ENCODE data around the gene ZNF335.

The ZNF335 gene

GRCh38 chr20:45971675-45972499, at the start of gene ZNF335:
Gene ZNF335 (minus strand): TSS chr20:45972203. CDS start chr20:45971410, 793 bp downstream.
- TF ChIP-seq GATA3 (IDR thresholded peaks at IDR 0.05; ENCODE audit: low read depth, low read length) (no peak), GATA2 (IDR thresholded peaks at IDR 0.05; ENCODE audit: low read depth, low read length) (no peak)

DNA sequence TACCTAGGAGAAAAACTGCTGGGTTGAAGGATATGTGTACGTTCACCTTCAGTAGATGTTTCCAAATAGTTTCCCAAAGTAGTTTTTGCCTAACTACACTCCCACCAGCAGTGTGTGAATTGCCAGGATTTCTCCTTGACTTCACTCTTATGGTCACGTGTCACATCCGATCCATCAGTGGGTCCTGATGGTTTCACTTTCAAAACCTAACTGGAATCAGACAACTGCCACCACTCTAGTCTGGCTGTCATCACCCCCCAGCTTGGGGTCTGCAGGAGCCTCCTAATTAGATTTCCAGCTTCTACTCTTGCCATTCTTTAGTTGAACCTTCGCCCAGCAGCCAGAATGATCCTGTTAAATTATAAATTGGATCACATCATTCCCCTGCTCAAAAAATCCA, 48.6 kb upstream of the ZNF335 start:
- TF ChIP-seq GATA2 (IDR thresholded peaks at IDR 0.05; ENCODE audit: low read depth, low read length) (no peak), GATA3 (IDR thresholded peaks at IDR 0.05; ENCODE audit: low read depth, low read length) (no peak)

DNA sequence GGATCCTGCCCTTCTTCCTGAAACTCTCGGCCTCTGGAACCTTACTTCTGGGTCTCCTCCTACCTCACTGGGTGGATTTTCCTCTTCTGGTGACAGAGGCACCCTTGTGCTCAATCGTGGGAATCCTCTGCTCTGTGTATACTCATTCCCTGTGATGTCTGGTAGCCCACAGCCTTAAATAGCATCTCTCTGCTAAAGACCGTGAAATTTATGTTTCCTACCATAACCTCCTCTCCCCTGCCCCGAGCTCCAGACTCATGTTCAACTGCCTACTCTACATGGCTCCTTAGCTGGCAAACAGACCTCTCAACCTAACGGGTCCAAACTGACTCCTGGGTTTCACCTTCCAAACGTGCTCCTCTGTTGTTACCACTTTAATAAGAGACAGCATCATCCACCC, 46.6 kb upstream of the ZNF335 start:
- no peak for TF ChIP-seq GATA2 (IDR thresholded peaks at IDR 0.05; ENCODE audit: low read depth, low read length)
- TF ChIP-seq GATA3 (IDR thresholded peaks at IDR 0.05; ENCODE audit: low read depth, low read length), result no peak

DNA sequence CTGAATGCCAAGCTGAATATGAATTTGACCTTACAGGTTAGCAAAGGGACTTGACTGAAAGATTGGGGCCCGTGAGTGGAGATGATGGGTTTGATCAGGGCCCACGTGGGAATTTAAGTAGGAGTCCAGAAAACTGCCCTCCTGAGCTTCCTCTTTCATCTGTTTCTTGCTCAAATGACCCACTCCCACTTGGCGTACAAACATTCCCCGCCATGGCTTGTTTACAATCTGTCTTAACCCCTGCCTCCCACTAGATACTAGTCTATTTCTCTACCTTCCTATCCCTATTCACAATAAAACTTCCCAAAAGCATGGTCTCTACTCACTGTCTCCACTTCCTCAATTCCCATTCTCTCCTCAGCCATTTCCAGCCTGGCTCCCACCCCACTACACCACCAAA, 46.1 kb upstream of the ZNF335 start:
- TF ChIP-seq GATA2 (IDR thresholded peaks at IDR 0.05; ENCODE audit: low read depth, low read length) (no peak), GATA3 (IDR thresholded peaks at IDR 0.05; ENCODE audit: low read depth, low read length) (no peak)

DNA sequence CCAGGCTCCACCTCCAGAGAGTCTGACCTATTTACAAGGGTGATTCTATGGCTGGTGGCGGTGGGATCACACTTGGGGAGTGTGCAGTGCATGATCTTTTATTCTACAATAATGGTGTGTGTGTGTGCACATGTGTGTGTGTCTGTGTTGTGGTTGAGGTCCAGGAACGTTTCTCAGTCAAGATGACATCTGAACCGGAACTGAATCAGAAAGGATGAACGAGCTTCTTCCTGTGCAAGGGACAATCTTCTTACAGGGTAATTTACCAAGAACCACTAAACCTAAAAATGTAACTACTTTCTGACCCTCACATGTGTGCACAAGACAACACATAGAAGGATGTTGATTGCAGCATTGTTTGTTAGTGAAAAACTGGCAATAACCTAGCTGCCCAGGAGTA, 45.3 kb upstream of the ZNF335 start:
- no peak for TF ChIP-seq GATA2 (IDR thresholded peaks at IDR 0.05; ENCODE audit: low read depth, low read length)
- no peak for TF ChIP-seq GATA3 (IDR thresholded peaks at IDR 0.05; ENCODE audit: low read depth, low read length)

- TF ChIP-seq GATA2 (IDR thresholded peaks at IDR 0.05; ENCODE audit: low read depth, low read length) (no peak), GATA3 (IDR thresholded peaks at IDR 0.05; ENCODE audit: low read depth, low read length) (no peak)
Measured at GRCh38 chr20:46014517-46015396, 42.8 kb upstream of the ZNF335 start.

- TF ChIP-seq GATA3 (IDR thresholded peaks at IDR 0.05; ENCODE audit: low read depth, low read length) (no peak), GATA2 (IDR thresholded peaks at IDR 0.05; ENCODE audit: low read depth, low read length) (no peak)
Measured at GRCh38 chr20:46013829-46014516, 42.0 kb upstream of the ZNF335 start.

GRCh38 chr20:46013322-46013828, 41.4 kb upstream of the ZNF335 start:
- TF ChIP-seq GATA3 (IDR thresholded peaks at IDR 0.05; ENCODE audit: low read depth, low read length), result no peak
- TF ChIP-seq GATA2 (IDR thresholded peaks at IDR 0.05; ENCODE audit: low read depth, low read length), result no peak

- TF ChIP-seq GATA3 (IDR thresholded peaks at IDR 0.05; ENCODE audit: low read depth, low read length) (no peak), GATA2 (IDR thresholded peaks at IDR 0.05; ENCODE audit: low read depth, low read length) (no peak)
Measured at GRCh38 chr20:46012921-46013320, 40.9 kb upstream of the ZNF335 start.

GRCh38 chr20:46011631-46012482, 39.9 kb upstream of the ZNF335 start:
- TF ChIP-seq GATA3 (IDR thresholded peaks at IDR 0.05; ENCODE audit: low read depth, low read length) (no peak), GATA2 (IDR thresholded peaks at IDR 0.05; ENCODE audit: low read depth, low read length) (no peak)

- TF ChIP-seq GATA2 (IDR thresholded peaks at IDR 0.05; ENCODE audit: low read depth, low read length) (no peak), GATA3 (IDR thresholded peaks at IDR 0.05; ENCODE audit: low read depth, low read length) (no peak)
Measured at GRCh38 chr20:46010491-46011391, 38.7 kb upstream of the ZNF335 start.

DNA sequence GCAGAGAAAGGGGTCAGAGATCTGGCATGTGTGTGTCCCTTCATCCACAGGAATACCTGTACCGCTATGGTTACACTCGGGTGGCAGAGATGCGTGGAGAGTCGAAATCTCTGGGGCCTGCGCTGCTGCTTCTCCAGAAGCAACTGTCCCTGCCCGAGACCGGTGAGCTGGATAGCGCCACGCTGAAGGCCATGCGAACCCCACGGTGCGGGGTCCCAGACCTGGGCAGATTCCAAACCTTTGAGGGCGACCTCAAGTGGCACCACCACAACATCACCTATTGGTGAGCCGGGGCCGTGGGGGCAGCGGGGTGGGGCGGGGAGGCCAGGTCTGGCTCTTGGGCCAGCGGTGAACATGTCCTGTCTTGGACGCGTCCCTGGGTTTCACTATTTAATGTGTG, 37.8 kb upstream of the ZNF335 start:
- no peak for TF ChIP-seq GATA2 (IDR thresholded peaks at IDR 0.05; ENCODE audit: low read depth, low read length)
- no peak for TF ChIP-seq GATA3 (IDR thresholded peaks at IDR 0.05; ENCODE audit: low read depth, low read length)

All from SH-SY5Y (cell line).